ENCODE data around the gene CHCHD5. TPM values are rescaled to one million over a fixed set of nuclear protein-coding genes. Genes with fewer than 3 reads are reported as not detected.

CHCHD5 gene
- total and polyA plus RNA-seq, 9 donors: 1.7 to 28.6 (median 22.2) TPM

DNA sequence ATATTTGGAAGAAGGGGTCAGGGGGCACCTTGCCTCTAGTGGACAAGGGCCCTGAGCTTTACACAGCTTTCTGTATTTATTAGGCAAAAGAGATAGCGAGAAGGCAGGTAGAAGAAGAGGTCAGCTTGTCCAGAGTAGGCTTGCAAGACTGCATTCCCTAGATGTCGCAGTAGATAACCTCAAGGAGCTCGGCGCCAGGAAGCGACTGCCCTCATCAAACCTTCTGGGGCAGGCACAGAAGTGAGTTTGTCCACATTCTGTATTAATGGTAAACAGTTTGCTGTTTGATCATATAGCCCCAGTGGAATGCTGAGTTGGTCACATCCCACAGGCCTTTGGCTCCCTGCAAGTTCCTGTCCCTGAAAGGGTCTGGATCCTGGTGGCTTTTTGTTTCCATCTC is 7.0 kb downstream of the CHCHD5 start:
- no peaks in the 10 kb centered on the region for H3K27me3 ChIP-seq
- H3K36me3 ChIP-seq: no peaks in the 10 kb centered on the region
- H3K4me1 ChIP-seq (ENCODE audit: insufficient read depth): no peaks in the 10 kb centered on the region
- DNase-seq: no peak
- intact Hi-C loops (cut with DNase I): no loop called here
- TF ChIP-seq EP300 (IDR thresholded peaks at IDR 0.05) (no peak), POLR2A (IDR thresholded peaks at IDR 0.05) (no peak)
- no peaks in the 10 kb centered on the region for H3K9me3 ChIP-seq
- no peak overlapping the region for H3K27ac ChIP-seq
- WGBS, 3 donors: 81 to 85% (median 81%) methylated on average over 5 of the region's 5 CpGs
- H3K4me3 ChIP-seq: no peak overlapping the region

GRCh38 chr2:112593736-112594135 is 9.3 kb downstream of the CHCHD5 start:
- Histone ChIP-seq H3K27me3 (no peaks in the 10 kb centered on the region), H3K4me3 (no peak overlapping the region), H3K36me3 (no peaks in the 10 kb centered on the region), H3K4me1 (ENCODE audit: insufficient read depth) (no peaks in the 10 kb centered on the region), H3K9me3 (no peaks in the 10 kb centered on the region), H3K27ac (no peak overlapping the region)
- 74 to 84% (median 83%) methylated on average over 4 of the region's 4 CpGs for WGBS, 3 donors
- DNase-seq: no peak
- TF ChIP-seq, protein P1, sequence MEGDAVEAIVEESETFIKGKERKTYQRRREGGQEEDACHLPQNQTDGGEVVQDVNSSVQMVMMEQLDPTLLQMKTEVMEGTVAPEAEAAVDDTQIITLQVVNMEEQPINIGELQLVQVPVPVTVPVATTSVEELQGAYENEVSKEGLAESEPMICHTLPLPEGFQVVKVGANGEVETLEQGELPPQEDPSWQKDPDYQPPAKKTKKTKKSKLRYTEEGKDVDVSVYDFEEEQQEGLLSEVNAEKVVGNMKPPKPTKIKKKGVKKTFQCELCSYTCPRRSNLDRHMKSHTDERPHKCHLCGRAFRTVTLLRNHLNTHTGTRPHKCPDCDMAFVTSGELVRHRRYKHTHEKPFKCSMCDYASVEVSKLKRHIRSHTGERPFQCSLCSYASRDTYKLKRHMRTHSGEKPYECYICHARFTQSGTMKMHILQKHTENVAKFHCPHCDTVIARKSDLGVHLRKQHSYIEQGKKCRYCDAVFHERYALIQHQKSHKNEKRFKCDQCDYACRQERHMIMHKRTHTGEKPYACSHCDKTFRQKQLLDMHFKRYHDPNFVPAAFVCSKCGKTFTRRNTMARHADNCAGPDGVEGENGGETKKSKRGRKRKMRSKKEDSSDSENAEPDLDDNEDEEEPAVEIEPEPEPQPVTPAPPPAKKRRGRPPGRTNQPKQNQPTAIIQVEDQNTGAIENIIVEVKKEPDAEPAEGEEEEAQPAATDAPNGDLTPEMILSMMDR (IDR thresholded peaks at IDR 0.05): no peak
- TF ChIP-seq EP300 (IDR thresholded peaks at IDR 0.05) (no peak), POLR2A (IDR thresholded peaks at IDR 0.05) (no peak)
- intact Hi-C loops (cut with DNase I): no loop called here

DNA sequence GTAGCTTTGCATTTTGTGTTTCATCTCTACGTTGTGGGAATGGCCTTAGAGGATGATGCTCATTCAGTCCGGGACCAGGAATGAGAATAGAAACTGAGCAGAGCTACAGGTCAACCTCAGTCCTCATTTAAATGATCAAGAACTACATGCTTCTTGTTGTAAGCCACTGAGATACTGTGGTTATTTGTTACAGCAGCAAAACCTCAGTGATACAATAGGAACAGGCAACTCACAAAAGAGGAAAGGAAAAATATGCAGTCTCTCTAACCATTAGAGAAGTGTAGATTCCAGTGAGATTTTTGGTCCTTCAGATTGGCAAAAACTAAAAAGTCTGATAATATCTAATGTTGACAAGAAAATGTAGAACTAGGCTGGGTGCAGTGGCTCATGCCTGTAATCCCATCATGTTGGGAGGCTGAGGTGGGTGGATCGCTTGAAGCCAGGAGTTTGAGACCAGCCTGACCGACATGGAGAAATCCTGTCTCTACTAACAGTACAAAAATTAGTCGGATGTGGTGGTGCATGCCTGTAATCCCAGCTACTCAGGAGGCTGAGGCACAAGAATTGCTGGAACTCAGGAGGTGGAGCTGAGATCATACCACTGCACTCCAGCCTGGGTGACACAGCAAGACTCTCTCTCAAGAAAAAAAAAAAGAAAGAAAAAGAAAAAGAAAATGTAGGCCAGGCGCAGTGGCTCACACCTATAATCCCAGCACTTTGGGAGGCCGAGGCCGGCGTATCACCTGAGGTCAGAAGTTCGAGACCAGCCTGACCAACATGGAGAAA is 13.3 kb downstream of the CHCHD5 start:
- WGBS, 3 donors: 91 to 96% (median 93%) methylated on average over 10 of the region's 10 CpGs
- Histone ChIP-seq H3K4me3 (no peak overlapping the region), H3K27me3 (no peaks in the 10 kb centered on the region), H3K9me3 (no peaks in the 10 kb centered on the region), H3K27ac (no peak overlapping the region), H3K36me3 (no peaks in the 10 kb centered on the region), H3K4me1 (ENCODE audit: insufficient read depth) (peaks cover 1% of the 10 kb centered on the region)
- DNase-seq: no peak
- intact Hi-C loops (cut with DNase I): no loop called here
- no peak for TF ChIP-seq POLR2A (IDR thresholded peaks at IDR 0.05)
- TF ChIP-seq, protein P1 (IDR thresholded peaks at IDR 0.05): no peak
- no peak for TF ChIP-seq EP300 (IDR thresholded peaks at IDR 0.05)

GRCh38 chr2:112600634-112601033 is 16.2 kb downstream of the CHCHD5 start:
- Histone ChIP-seq H3K27me3 (no peaks in the 10 kb centered on the region), H3K36me3 (no peaks in the 10 kb centered on the region), H3K9me3 (no peaks in the 10 kb centered on the region), H3K4me1 (ENCODE audit: insufficient read depth) (peaks cover 1% of the 10 kb centered on the region), H3K4me3 (no peak overlapping the region), H3K27ac (no peak overlapping the region)
- intact Hi-C loops (cut with DNase I): loop anchor here in 1 of 4 donors (5.0 kb wide), 1 partner anchor 127 kb away; no protein-coding TSS in a partner anchor
- WGBS, 3 donors: 42 to 68% (median 52%) methylated on average over 3 of the region's 3 CpGs
- TF ChIP-seq POLR2A (IDR thresholded peaks at IDR 0.05) (no peak), EP300 (IDR thresholded peaks at IDR 0.05) (no peak)
- TF ChIP-seq, protein P1 (IDR thresholded peaks at IDR 0.05): no peak
- DNase-seq: no peak

GRCh38 chr2:112601754-112602153 is 17.3 kb downstream of the CHCHD5 start:
- H3K36me3 ChIP-seq: no peaks in the 10 kb centered on the region
- TF ChIP-seq, protein P1 (IDR thresholded peaks at IDR 0.05): no peak
- TF ChIP-seq POLR2A (IDR thresholded peaks at IDR 0.05) (no peak), EP300 (IDR thresholded peaks at IDR 0.05) (no peak)
- peaks cover 1% of the 10 kb centered on the region for H3K4me1 ChIP-seq (ENCODE audit: insufficient read depth)
- no peak overlapping the region for H3K27ac ChIP-seq
- H3K4me3 ChIP-seq: no peak overlapping the region
- 90 to 93% (median 91%) methylated on average over 3 of the region's 3 CpGs for WGBS, 3 donors
- DNase-seq: no peak
- intact Hi-C loops (cut with DNase I): loop anchor here in 1 of 4 donors (5.0 kb wide), 1 partner anchor 126 kb away; no protein-coding TSS in a partner anchor
- H3K27me3 ChIP-seq: no peaks in the 10 kb centered on the region
- no peaks in the 10 kb centered on the region for H3K9me3 ChIP-seq
